Activated T-cell treated with anti-CD3 and anti-CD28 coated beads, Interleukin-2, amount 50 U/mL, for 24 hours (primary cell): Measurements from ENCODE around the gene BLNK.
"Not testable (repeated sequence)": the region's sequence is repeated elsewhere in the genome, so short reads cannot be mapped to it uniquely, and the experiment has no call there.

Experiments used
- DNase-seq: peaks from one replicate; pipeline ENCODE4 v3.0.0-alpha.2; 2020
- H3K27ac Mint-ChIP-seq: 2 replicates; pipeline ENCODE4 v1.8.0; 2020; ENCODE audit warnings: mild to moderate bottlenecking, mixed read lengths
- H3K27me3 Mint-ChIP-seq: 2 replicates; pipeline ENCODE4 v1.8.0; 2020; ENCODE audit warnings: mixed read lengths
- H3K36me3 Mint-ChIP-seq: 2 replicates; pipeline ENCODE4 v1.8.0; 2020; ENCODE audit warnings: low read depth, mixed read lengths
- H3K4me1 Mint-ChIP-seq: 2 replicates; pipeline ENCODE4 v1.8.0; 2020; ENCODE audit warnings: low read depth, mixed read lengths
- H3K4me3 Mint-ChIP-seq: 2 replicates; pipeline ENCODE4 v1.8.0; 2020; ENCODE audit warnings: mild to moderate bottlenecking, moderate library complexity, mixed read lengths
- H3K9me3 Mint-ChIP-seq: 2 replicates; pipeline ENCODE4 v1.8.0; 2020; ENCODE audit warnings: mixed read lengths

Gene BLNK

GRCh38 chr10:96208271-96208670 lies 63.1 kb downstream of the BLNK start:
- Mint-ChIP-seq H3K36me3 (no peaks in the 10 kb centered on the region), H3K4me1 (no peaks in the 10 kb centered on the region), H3K9me3 (no peaks in the 10 kb centered on the region), H3K27me3 (peaks cover 3% of the 10 kb centered on the region), H3K27ac (no peak overlapping the region), H3K4me3 (no peak overlapping the region)
- no peak for DNase-seq

GRCh38 chr10:96205580-96205979 lies 65.8 kb downstream of the BLNK start:
- Mint-ChIP-seq H3K27me3 (peaks cover 3% of the 10 kb centered on the region), H3K4me1 (no peaks in the 10 kb centered on the region), H3K36me3 (no peaks in the 10 kb centered on the region), H3K4me3 (no peak overlapping the region), H3K27ac (no peak overlapping the region), H3K9me3 (no peaks in the 10 kb centered on the region)
- no peak for DNase-seq

- Mint-ChIP-seq H3K36me3 (no peaks in the 10 kb centered on the region), H3K27me3 (peaks cover 2% of the 10 kb centered on the region), H3K9me3 (no peaks in the 10 kb centered on the region), H3K4me1 (no peaks in the 10 kb centered on the region), H3K4me3 (no peak overlapping the region), H3K27ac (no peak overlapping the region)
- DNase-seq, result no peak
Observed at GRCh38 chr10:96201525-96201924, 69.8 kb downstream of the BLNK start.

GRCh38 chr10:96189505-96189904 lies 81.9 kb downstream of the BLNK start:
- H3K9me3 Mint-ChIP-seq, DNase-seq, H3K4me1 Mint-ChIP-seq, H3K36me3 Mint-ChIP-seq, H3K27ac Mint-ChIP-seq, H3K4me3 Mint-ChIP-seq: not testable (repeated sequence)
- H3K27me3 Mint-ChIP-seq, result peaks cover 44% of the 10 kb centered on the region

DNA sequence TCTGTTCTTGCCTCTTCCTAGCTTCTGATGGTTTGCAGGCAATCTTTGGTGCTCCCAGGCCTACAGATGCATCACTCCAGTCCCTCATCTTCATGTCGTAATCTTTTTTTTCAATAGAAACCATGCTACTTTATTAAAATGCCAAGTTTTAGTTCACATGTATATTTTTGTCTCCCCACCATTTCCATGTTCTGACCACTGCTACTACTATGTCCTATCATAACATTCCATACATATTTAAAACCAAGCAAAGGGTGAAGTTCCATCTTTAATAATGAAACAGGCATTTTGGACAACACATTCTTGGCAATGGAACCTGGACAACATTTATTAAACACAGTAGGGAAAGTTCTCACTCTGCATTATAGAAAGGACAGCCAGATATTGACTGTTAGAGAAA lies 82.5 kb downstream of the BLNK start:
- H3K9me3 Mint-ChIP-seq, result peaks cover 7% of the 10 kb centered on the region
- no peaks in the 10 kb centered on the region for H3K4me1 Mint-ChIP-seq
- H3K27ac Mint-ChIP-seq, result no peak overlapping the region
- no peak overlapping the region for H3K4me3 Mint-ChIP-seq
- DNase-seq, result no peak
- H3K27me3 Mint-ChIP-seq, result peaks cover 45% of the 10 kb centered on the region
- H3K36me3 Mint-ChIP-seq, result no peaks in the 10 kb centered on the region

DNA sequence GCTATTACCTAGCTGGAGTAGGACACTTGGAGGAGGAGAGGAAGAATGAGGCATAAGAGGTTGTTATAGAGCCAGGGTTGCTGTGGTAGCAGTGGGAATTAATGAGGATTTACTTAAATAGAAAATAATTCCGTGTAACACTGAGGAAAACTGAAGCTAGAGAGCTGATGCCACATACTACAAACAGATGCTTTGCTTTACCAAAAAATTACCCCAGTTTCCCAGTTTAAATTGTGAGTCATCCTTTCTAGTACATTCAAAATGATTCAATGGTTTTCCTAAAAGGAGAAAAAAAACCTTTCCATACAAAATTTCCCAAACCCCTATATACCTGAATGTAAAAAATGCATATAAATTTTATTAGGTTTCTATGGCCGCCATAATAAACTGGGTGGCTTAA lies 82.9 kb downstream of the BLNK start:
- Mint-ChIP-seq H3K4me3 (no peak overlapping the region), H3K9me3 (peaks cover 9% of the 10 kb centered on the region), H3K36me3 (no peaks in the 10 kb centered on the region), H3K27me3 (peaks cover 49% of the 10 kb centered on the region), H3K27ac (no peak overlapping the region), H3K4me1 (no peaks in the 10 kb centered on the region)
- DNase-seq, result no peak

DNA sequence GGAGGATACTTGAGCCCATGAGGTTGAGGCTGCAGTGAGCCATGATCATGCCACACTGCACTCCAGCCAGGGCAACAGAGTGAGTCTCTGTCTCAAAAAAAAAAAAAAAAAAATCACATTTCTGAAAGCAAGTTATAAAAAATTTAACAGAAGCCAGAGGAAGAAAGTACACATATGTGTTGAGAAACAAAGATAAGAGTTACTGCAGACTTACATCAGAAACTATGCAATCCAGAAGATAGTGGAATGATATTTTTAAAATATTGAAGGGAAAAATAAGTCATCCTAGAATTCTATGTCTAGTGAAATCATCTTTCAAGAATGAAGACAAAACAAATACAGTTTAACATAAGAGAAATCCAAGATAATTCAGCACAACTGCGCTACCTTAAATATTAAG lies 94.4 kb downstream of the BLNK start:
- H3K27me3 Mint-ChIP-seq, result peaks cover 18% of the 10 kb centered on the region

DNA sequence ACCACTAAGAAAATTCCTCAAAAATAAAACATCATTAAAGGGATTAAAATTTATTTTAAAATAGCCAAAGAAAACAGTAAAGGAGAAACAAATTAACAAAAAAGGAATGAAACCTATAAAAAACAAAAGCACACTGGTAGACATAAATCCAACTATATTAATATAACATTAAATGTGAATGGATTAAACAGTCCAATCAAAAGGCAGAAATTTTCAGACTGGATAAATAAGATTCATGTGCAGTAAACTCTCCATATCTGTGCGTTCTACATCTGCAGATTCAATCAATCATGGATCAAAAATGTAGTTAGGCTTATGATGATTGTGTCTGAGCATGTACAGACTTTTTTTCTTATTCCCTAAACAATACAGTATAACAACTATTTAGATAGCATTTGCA lies 98.7 kb downstream of the BLNK start:
- Mint-ChIP-seq H3K4me3 (no peak overlapping the region), H3K4me1 (no peaks in the 10 kb centered on the region), H3K36me3 (peaks cover 4% of the 10 kb centered on the region), H3K9me3 (peaks cover 64% of the 10 kb centered on the region), H3K27ac (no peak overlapping the region), H3K27me3 (peaks cover 7% of the 10 kb centered on the region)
- no peak for DNase-seq

More for the DNA sequence above, 94.4 kb downstream of the BLNK start:
- H3K36me3 Mint-ChIP-seq, result peaks cover 2% of the 10 kb centered on the region
- H3K9me3 Mint-ChIP-seq, result peaks cover 44% of the 10 kb centered on the region
- H3K27ac Mint-ChIP-seq, result no peak overlapping the region
- no peak overlapping the region for H3K4me3 Mint-ChIP-seq
- no peaks in the 10 kb centered on the region for H3K4me1 Mint-ChIP-seq
- no peak for DNase-seq

DNA sequence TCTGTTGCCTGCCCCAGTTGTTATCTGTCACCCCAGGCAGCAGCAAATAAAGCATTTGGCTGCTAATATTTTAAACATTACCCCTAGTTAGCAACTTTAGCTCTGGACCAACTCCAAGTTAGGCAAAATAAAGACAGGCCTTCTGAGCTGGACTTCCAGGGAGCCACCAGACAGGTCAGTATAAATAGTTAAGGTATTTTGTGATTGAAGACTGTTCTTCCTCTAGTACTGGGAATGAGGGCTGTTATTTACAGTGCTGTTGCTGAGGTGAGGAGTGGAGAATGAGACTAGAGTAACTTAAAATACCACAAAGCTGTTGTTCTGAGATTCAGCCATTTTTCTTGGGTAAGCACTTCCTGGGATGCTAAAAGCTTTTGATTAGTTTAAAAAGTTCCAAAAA lies 101.1 kb downstream of the BLNK start:
- DNase-seq, result no peak
- Mint-ChIP-seq H3K36me3 (peaks cover 12% of the 10 kb centered on the region), H3K27me3 (peaks cover 7% of the 10 kb centered on the region), H3K27ac (no peak overlapping the region), H3K4me1 (no peaks in the 10 kb centered on the region), H3K9me3 (peaks cover 70% of the 10 kb centered on the region), H3K4me3 (no peak overlapping the region)

GRCh38 chr10:96168546-96168945 lies 102.8 kb downstream of the BLNK start:
- H3K4me3 Mint-ChIP-seq, result no peak overlapping the region
- no peaks in the 10 kb centered on the region for H3K27me3 Mint-ChIP-seq
- H3K4me1 Mint-ChIP-seq, result no peaks in the 10 kb centered on the region
- DNase-seq, result no peak
- H3K9me3 Mint-ChIP-seq, result peaks cover 60% of the 10 kb centered on the region
- H3K36me3 Mint-ChIP-seq, result peaks cover 18% of the 10 kb centered on the region
- H3K27ac Mint-ChIP-seq, result no peak overlapping the region

GRCh38 chr10:96165726-96166125 lies 105.6 kb downstream of the BLNK start:
- H3K36me3 Mint-ChIP-seq, result peaks cover 41% of the 10 kb centered on the region
- no peaks in the 10 kb centered on the region for H3K27me3 Mint-ChIP-seq
- H3K9me3 Mint-ChIP-seq, result peaks cover 50% of the 10 kb centered on the region
- H3K4me1 Mint-ChIP-seq, result no peaks in the 10 kb centered on the region
- H3K27ac Mint-ChIP-seq, result no peak overlapping the region
- no peak overlapping the region for H3K4me3 Mint-ChIP-seq
- DNase-seq, result no peak

- peaks cover 15% of the 10 kb centered on the region for H3K4me1 Mint-ChIP-seq
- DNase-seq, result no peak
- peak overlapping the region; percentile 69 for H3K27ac Mint-ChIP-seq
- H3K9me3 Mint-ChIP-seq, result peaks cover 10% of the 10 kb centered on the region
- H3K27me3 Mint-ChIP-seq, result no peaks in the 10 kb centered on the region
- H3K36me3 Mint-ChIP-seq, result peaks cover 91% of the 10 kb centered on the region
- no peak overlapping the region for H3K4me3 Mint-ChIP-seq
Observed at GRCh38 chr10:96153070-96153469, 118.3 kb downstream of the BLNK start.

- Mint-ChIP-seq H3K27me3 (no peaks in the 10 kb centered on the region), H3K27ac (no peak overlapping the region), H3K4me1 (peaks cover 15% of the 10 kb centered on the region), H3K4me3 (no peak overlapping the region), H3K36me3 (peaks cover 91% of the 10 kb centered on the region), H3K9me3 (peaks cover 10% of the 10 kb centered on the region)
- no peak for DNase-seq
Observed at GRCh38 chr10:96152437-96152836, 118.9 kb downstream of the BLNK start.
